OCI-LY1 (cell line): ENCODE data around the gene KBTBD7.

Experiments
- CTCF ChIP-seq: fragments of 200-600 bp; sonication (generic), shearing (Covaris generic); IDR thresholded peaks from 2 replicates; pipeline ENCODE4 v1.5.1; 2017; ENCODE audit warnings: mild to moderate bottlenecking, antibody characterized with exemption, low read length, moderate library complexity, mixed read lengths
- EZH2 ChIP-seq: fragments of 200-600 bp; sonication (generic), shearing (Covaris generic); IDR thresholded peaks from 2 replicates; pipeline ENCODE4 v1.8.0; 2017; ENCODE audit warnings: borderline replicate concordance, mixed run types, mild to moderate bottlenecking, antibody characterized with exemption, low read length, moderate library complexity, mixed read lengths

- TF ChIP-seq CTCF (no peak), EZH2 (no peak)
Measured at GRCh38 chr13:41179593-41180250, 14.6 kb downstream of the KBTBD7 start.
